Measurements from ENCODE around the gene ACSM3.
"Not testable (repeated sequence)": the region's sequence is repeated elsewhere in the genome, so short reads cannot be mapped to it uniquely, and the experiment has no call there.

Gene ACSM3

GRCh38 chr16:20753727-20754126 is 10.1 kb upstream of the ACSM3 start:
- no peak for TF ChIP-seq CTCF (IDR thresholded peaks at IDR 0.05; ENCODE audit: control extremely low read depth, extremely low read depth, low read depth, missing control alignments)
- CTCF ChIA-PET, result interaction anchor here (1.4 kb wide), 1 partner anchor 179 kb away, joined by 3 read pairs; no protein-coding TSS in a partner anchor
- no peak for DNase-seq (ENCODE audit: extremely low spot score)
- POLR2A ChIA-PET, result no interaction called here

GRCh38 chr16:20755238-20755637 is 8.6 kb upstream of the ACSM3 start:
- no peak for TF ChIP-seq CTCF (IDR thresholded peaks at IDR 0.05; ENCODE audit: control extremely low read depth, extremely low read depth, low read depth, missing control alignments)
- no peak for DNase-seq (ENCODE audit: extremely low spot score)
- ChIA-PET CTCF (interaction anchor here (1.4 kb wide), 1 partner anchor 177 kb away, joined by 3 read pairs; no protein-coding TSS in a partner anchor), POLR2A (no interaction called here)

GRCh38 chr16:20755799-20756198 is 8.0 kb upstream of the ACSM3 start:
- DNase-seq (ENCODE audit: extremely low spot score); POLR2A ChIA-PET; CTCF ChIA-PET: not testable (repeated sequence)

- POLR2A ChIA-PET, result no interaction called here
- TF ChIP-seq CTCF (IDR thresholded peaks at IDR 0.05; ENCODE audit: control extremely low read depth, extremely low read depth, low read depth, missing control alignments), result no peak
- no peak for DNase-seq (ENCODE audit: extremely low spot score)
- CTCF ChIA-PET, result no interaction called here
These were observed 3.5 kb upstream of the ACSM3 start for GRCh38 chr16:20760346-20760745.

- no peak for TF ChIP-seq CTCF (IDR thresholded peaks at IDR 0.05; ENCODE audit: control extremely low read depth, extremely low read depth, low read depth, missing control alignments)
- CTCF ChIA-PET, result no interaction called here
- no peak for DNase-seq (ENCODE audit: extremely low spot score)
- POLR2A ChIA-PET, result no interaction called here
These were observed 2.6 kb upstream of the ACSM3 start for GRCh38 chr16:20761175-20761574.

GRCh38 chr16:20762404-20763123 is 1.2 kb upstream of the ACSM3 start:
- ChIA-PET CTCF (no interaction called here), POLR2A (no interaction called here)
- no peak for TF ChIP-seq CTCF (IDR thresholded peaks at IDR 0.05; ENCODE audit: control extremely low read depth, extremely low read depth, low read depth, missing control alignments)
- DNase-seq (ENCODE audit: extremely low spot score), result no peak

- DNase-seq (ENCODE audit: extremely low spot score); POLR2A ChIA-PET: not testable (repeated sequence)
- CTCF ChIA-PET, result interaction anchor here (0.9 to 3.7 kb wide), 3 partner anchors 10 to 24 kb away, joined by 3 to 14 read pairs (median 3); no protein-coding TSS in a partner anchor
These were observed 634 bp downstream of the ACSM3 start for GRCh38 chr16:20764448-20764847.

GRCh38 chr16:20765732-20766131 is 1.9 kb downstream of the ACSM3 start:
- ChIA-PET POLR2A (no interaction called here), CTCF (interaction anchor here (0.9 to 3.7 kb wide), 3 partner anchors 7 to 26 kb away, joined by 3 to 14 read pairs (median 3); no protein-coding TSS in a partner anchor)
- no peak for DNase-seq (ENCODE audit: extremely low spot score)
- no peak for TF ChIP-seq CTCF (IDR thresholded peaks at IDR 0.05; ENCODE audit: control extremely low read depth, extremely low read depth, low read depth, missing control alignments)
